ENCODE results near the gene CITED4.

DNA sequence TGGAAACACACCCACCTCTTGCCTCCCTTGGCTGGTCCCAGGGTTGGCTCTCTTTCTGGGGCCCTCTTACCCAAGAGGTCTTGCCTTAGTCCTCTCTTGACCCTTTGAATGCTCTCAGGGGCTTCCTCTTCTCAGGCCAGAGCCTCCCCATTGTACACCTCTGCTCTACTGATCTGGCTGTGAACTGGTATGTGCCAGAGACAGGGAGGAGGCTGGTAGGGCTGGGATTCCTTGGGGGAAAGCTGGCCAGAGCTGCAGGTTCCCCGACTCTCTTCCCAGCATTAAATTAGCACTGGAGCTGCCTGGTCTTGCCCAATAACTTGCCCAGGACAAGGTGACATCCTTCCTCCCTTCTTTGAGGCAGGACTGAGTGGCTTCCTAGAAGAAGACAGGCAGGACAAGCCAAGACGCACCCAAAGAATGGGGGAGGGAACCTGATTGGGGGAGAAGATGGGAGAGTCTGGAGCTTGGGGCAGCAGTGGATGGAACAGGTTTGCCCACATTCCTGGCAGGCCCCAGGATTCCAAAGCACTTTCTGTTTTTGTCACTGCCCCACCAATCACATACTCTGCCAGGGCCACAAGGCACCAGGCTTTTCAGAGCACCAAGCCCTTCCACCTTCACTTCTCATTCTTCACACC is 37.2 kb upstream of the CITED4 start:
- TF ChIP-seq ARNT (IDR thresholded peaks at IDR 0.05) (no peak), ELF4 (IDR thresholded peaks at IDR 0.05) (no peak), FOXM1 (IDR thresholded peaks at IDR 0.05; ENCODE audit: borderline replicate concordance) (no peak), ZNF384 (IDR thresholded peaks at IDR 0.05) (no peak), BHLHE40 (IDR thresholded peaks at IDR 0.05; ENCODE audit: borderline replicate concordance) (no peak), SP1 (IDR thresholded peaks at IDR 0.05) (no peak), SUZ12 (IDR thresholded peaks at IDR 0.05) (no peak)

Data from HEK293T (cell line).